ENCODE data around the gene BNIP2. TPM values are rescaled to one million over a fixed set of nuclear protein-coding genes. Genes with fewer than 3 reads are reported as not detected.

Gene BNIP2
- total RNA-seq, 4 donors from 2014 or later, result 84.9 to 161 (median 129) TPM

DNA sequence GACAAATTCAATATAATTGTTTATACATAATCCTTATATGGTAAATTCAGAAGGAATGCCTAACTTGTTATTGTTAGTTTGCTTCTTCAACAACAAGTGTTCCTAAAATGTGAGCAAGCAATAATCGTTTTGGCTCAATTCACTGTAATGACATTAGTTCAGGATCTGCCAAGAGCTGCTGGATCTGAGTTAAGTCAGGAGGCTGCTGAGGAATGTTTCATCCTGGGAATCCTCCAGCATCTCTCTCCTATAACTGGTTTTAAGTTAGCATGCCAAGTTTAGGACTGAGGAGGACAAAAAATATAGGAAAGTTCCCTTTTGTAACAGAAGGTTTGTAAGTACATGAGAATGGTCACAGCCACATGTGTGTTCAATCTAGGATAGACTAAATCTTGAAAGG, 26.9 kb downstream of the BNIP2 start:
- H3K36me3 ChIP-seq, result peaks cover 7 to 17% of the 10 kb centered on the region in 2 donors
- no peaks in the 10 kb centered on the region for H3K9me3 ChIP-seq
- peaks cover 0 to 3% of the 10 kb centered on the region in 2 donors for H3K4me1 ChIP-seq
- no peak for DNase-seq
- no peak overlapping the region for H3K4me3 ChIP-seq (replicated peaks in 1 of 3)
- intact Hi-C loops (cut with DNase I), result no loop called here
- H3K27ac ChIP-seq, result no peak overlapping the region
- no peaks in the 10 kb centered on the region for H3K27me3 ChIP-seq
- TF ChIP-seq, protein P1, sequence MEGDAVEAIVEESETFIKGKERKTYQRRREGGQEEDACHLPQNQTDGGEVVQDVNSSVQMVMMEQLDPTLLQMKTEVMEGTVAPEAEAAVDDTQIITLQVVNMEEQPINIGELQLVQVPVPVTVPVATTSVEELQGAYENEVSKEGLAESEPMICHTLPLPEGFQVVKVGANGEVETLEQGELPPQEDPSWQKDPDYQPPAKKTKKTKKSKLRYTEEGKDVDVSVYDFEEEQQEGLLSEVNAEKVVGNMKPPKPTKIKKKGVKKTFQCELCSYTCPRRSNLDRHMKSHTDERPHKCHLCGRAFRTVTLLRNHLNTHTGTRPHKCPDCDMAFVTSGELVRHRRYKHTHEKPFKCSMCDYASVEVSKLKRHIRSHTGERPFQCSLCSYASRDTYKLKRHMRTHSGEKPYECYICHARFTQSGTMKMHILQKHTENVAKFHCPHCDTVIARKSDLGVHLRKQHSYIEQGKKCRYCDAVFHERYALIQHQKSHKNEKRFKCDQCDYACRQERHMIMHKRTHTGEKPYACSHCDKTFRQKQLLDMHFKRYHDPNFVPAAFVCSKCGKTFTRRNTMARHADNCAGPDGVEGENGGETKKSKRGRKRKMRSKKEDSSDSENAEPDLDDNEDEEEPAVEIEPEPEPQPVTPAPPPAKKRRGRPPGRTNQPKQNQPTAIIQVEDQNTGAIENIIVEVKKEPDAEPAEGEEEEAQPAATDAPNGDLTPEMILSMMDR (IDR thresholded peaks at IDR 0.05), result no peak
- TF ChIP-seq POLR2A (IDR thresholded peaks at IDR 0.05), result no peak
- 38 to 71% methylated on average over 1 of the region's 1 CpG for WGBS, 2 donors

DNA sequence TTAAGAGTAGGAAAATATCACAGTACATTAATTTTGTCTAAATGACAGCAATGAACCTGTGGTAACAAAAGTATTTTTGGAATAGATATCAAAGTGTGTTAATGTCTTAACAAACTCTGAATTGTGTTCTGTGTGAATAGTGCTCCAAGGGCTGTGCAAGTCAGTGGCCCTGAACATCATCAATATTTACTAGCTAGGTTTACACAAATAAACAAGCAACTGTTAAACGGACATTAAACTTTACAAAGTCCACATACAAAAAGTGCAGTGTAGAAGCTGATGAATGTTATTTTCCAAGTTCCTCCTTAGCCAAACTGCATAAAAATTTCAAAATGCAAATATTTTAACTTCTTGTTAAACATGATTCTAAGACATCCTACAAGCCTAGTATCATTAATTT, 29.8 kb downstream of the BNIP2 start:
- H3K4me1 ChIP-seq, result peaks cover 16% of the 10 kb centered on the region in 2 donors
- WGBS, 2 donors, result 76% methylated on average over 1 of the region's 1 CpG

DNA sequence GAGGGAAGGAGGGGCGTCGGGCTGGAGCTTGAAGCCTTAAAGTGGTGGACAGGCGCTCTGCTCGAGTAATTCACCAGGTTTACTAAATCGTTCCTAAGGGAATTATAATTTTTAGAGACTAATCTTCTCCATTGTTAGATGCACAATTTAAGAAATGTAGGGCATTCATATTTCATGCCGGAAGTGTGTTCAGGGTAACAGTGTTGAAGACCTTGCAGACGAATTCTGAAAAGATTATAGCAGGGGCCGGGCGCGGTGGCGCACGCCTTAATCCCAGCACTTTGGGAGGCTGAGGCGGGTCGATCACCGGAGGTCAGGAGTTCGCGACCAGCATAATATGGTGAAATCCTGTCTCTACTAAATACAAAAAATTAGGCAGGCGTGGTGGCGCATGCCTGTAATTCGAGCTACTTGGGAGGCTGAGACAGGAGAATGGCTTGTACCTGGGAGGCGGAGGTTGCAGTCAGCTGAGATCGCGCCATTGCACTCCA, 31.4 kb downstream of the BNIP2 start:
- intact Hi-C loops (cut with DNase I), result no loop called here
- TF ChIP-seq, protein P1 (IDR thresholded peaks at IDR 0.05), result no peak
- no peak for TF ChIP-seq POLR2A (IDR thresholded peaks at IDR 0.05)
- 41 to 48% methylated on average over 23 of the region's 23 CpGs for WGBS, 2 donors
- H3K27me3 ChIP-seq, result no peaks in the 10 kb centered on the region
- H3K27ac ChIP-seq, result peak overlapping the region in 1 of 3 donors; percentile 77
- H3K36me3 ChIP-seq, result peaks cover 0 to 5% of the 10 kb centered on the region in 2 donors
- no peaks in the 10 kb centered on the region for H3K9me3 ChIP-seq
- peak overlapping the region in 2 of 3 donors; percentile 73 to 93 for H3K4me3 ChIP-seq (replicated peaks in 1 of 3)
- H3K4me1 ChIP-seq, result peaks cover 16% of the 10 kb centered on the region in 2 donors
- peak in 1 of 2 donors; percentile 2 for DNase-seq

More for the DNA sequence above, 29.8 kb downstream of the BNIP2 start:
- no peaks in the 10 kb centered on the region for H3K9me3 ChIP-seq
- H3K4me3 ChIP-seq (replicated peaks in 1 of 3), result no peak overlapping the region
- intact Hi-C loops (cut with DNase I), result no loop called here
- no peak for TF ChIP-seq POLR2A (IDR thresholded peaks at IDR 0.05)
- TF ChIP-seq, protein P1 (IDR thresholded peaks at IDR 0.05), result no peak
- H3K27me3 ChIP-seq, result no peaks in the 10 kb centered on the region
- peaks cover 7 to 17% of the 10 kb centered on the region in 2 donors for H3K36me3 ChIP-seq
- DNase-seq, result no peak
- no peak overlapping the region for H3K27ac ChIP-seq

GRCh38 chr15:59656897-59657634, 32.1 kb downstream of the BNIP2 start, which contains the start of gene GTF2A2:
TSS of gene GTF2A2 (minus strand) at chr15:59657515. CDS start at chr15:59652277, 5,238 bp downstream.
- TF ChIP-seq, protein P1 (IDR thresholded peaks at IDR 0.05), result no peak
- peak in 1 of 2 donors; percentile 81 for TF ChIP-seq POLR2A (IDR thresholded peaks at IDR 0.05)
- Histone ChIP-seq H3K27me3 (no peaks in the 10 kb centered on the region), H3K27ac (peak within 1 kb of the TSS; percentile 28 to 77 (median 69)), H3K9me3 (no peaks in the 10 kb centered on the region), H3K36me3 (peaks cover 0 to 5% of the 10 kb centered on the region in 2 donors), H3K4me3 (replicated peaks in 1 of 3) (peak within 1 kb of the TSS; percentile 73 to 93 (median 92)), H3K4me1 (peaks cover 16% of the 10 kb centered on the region in 2 donors)
- whole genome bisulfite sequencing, 2 donors, result 1% methylated on average over 21 to 25 of the region's 59 CpGs
- DNase-seq, result peak; percentile 96 to 97
- intact Hi-C loops (cut with DNase I), result no loop called here

DNA sequence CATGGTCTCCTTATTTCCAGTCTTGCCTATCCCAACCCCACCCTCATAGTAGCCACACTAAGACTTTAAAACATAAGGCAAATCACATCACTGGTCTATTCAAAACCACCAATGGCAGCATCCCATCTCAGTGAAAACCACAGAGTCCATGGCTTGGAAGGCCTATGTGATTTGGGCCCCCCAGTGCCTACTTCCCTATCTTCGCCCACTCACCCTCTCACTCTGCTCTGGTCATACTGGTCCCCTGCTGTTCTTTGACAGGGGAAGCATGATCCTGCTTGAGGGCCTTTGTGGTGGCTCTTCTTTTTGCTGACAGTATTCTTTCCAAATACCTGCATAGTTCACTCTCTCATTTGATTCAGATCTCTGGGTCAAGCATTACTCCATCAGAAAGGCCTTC, 35.1 kb downstream of the BNIP2 start:
- Histone ChIP-seq H3K4me3 (replicated peaks in 1 of 3) (no peak overlapping the region), H3K36me3 (peaks cover 5 to 14% of the 10 kb centered on the region in 2 donors), H3K27ac (no peak overlapping the region), H3K9me3 (no peaks in the 10 kb centered on the region), H3K4me1 (peaks cover 16% of the 10 kb centered on the region in 2 donors), H3K27me3 (no peaks in the 10 kb centered on the region)
- intact Hi-C loops (cut with DNase I), result no loop called here
- TF ChIP-seq, protein P1 (IDR thresholded peaks at IDR 0.05), result no peak
- no peak for TF ChIP-seq POLR2A (IDR thresholded peaks at IDR 0.05)
- 100% methylated on average over 1 of the region's 1 CpG for WGBS, 2 donors
- no peak for DNase-seq

Measured in thyroid gland (tissue), 4 donors.